K562 (cell line): ENCODE results near the gene LRP3.
"Not testable (repeated sequence)": the region's sequence is repeated elsewhere in the genome, so short reads cannot be mapped to it uniquely, and the experiment has no call there.

ENCODE experiments used
- ATF1 ChIP-seq, 2 experiments: fragments of 450-650 bp in 1 of 2; IDR thresholded peaks; 2 replicates each; pipeline ENCODE4 v1.6.1; 2016; ENCODE audit warnings: missing compliant biosample characterization in 1 of 2, missing genetic modification characterization in 1 of 2
- CEBPB ChIP-seq: fragments of 450-650 bp; IDR thresholded peaks from 2 replicates; pipeline ENCODE4 v1.6.1; 2016; ENCODE audit warnings: missing genetic modification characterization, missing compliant biosample characterization
- CTCF ChIP-seq, 3 experiments: IDR thresholded peaks in 2 of 3; conservative IDR thresholded peaks in 1 of 3; 2 replicates each; pipeline ENCODE4 v1.5.1; 2011 to 2012; ENCODE audit warnings: low read length in 3 of 3, mild to moderate bottlenecking in 3 of 3, control low read depth in 2 of 3, improper control_type of control experiment in 1 of 3, inconsistent platforms in 1 of 3, low read depth in 1 of 3, mixed read lengths in 1 of 3, moderate library complexity in 1 of 3; ENCODE audit not compliant: insufficient read depth in 2 of 3
- JUND ChIP-seq, 2 experiments: IDR thresholded peaks; 2 replicates in 1 of 2; 3 replicates in 1 of 2; pipeline ENCODE4 v1.6.1; 2011; ENCODE audit warnings: borderline replicate concordance in 2 of 2, low read depth in 2 of 2, low read length in 2 of 2, improper control_type of control experiment in 1 of 2, missing biosample characterization in 1 of 2, missing genetic modification characterization in 1 of 2, missing genetic modification reagents in 1 of 2
- NR1H2 ChIP-seq: sonication (generic); formaldehyde crosslinking; IDR thresholded peaks from 2 replicates; pipeline ENCODE4 v1.4.0; 2020; ENCODE audit warnings: mild to moderate bottlenecking, missing genetic modification reagents
- RAD21 ChIP-seq, 2 experiments: fragments of 250-450 bp in 1 of 2; fragments of 450-650 bp in 1 of 2; sonication (Bioruptor Pico) in 1 of 2; formaldehyde crosslinking in 1 of 2; IDR thresholded peaks in 1 of 2; conservative IDR thresholded peaks in 1 of 2; 2 replicates each; pipeline versions ENCODE4 v1.4.0 to v1.8.0; 2020 to 2022; ENCODE audit warnings: mild to moderate bottlenecking in 2 of 2, moderate library complexity in 1 of 2
- SREBF2 ChIP-seq: sonication (generic); formaldehyde crosslinking; IDR thresholded peaks from 2 replicates; pipeline ENCODE4 v1.4.0; 2020; ENCODE audit warnings: mild to moderate bottlenecking, missing genetic modification reagents
- ZNF140 ChIP-seq: fragments of 250-450 bp; sonication (Bioruptor Pico); IDR thresholded peaks from 2 replicates; pipeline ENCODE4 v1.8.0; 2021; ENCODE audit warnings: moderate library complexity, mild to moderate bottlenecking, inconsistent platforms
- ZNF274 ChIP-seq: IDR thresholded peaks from 2 replicates; pipeline ENCODE4 v1.6.1; 2011; ENCODE audit warnings: low read depth, mild to moderate bottlenecking, low read length, moderate library complexity, borderline replicate concordance
- ZNF445 ChIP-seq: fragments of 250-450 bp; sonication (Bioruptor Pico); IDR thresholded peaks from 2 replicates; pipeline ENCODE4 v1.4.0; 2020; ENCODE audit warnings: low read depth, mild to moderate bottlenecking, moderate library complexity
- ZNF699 ChIP-seq: fragments of 250-450 bp; sonication (Bioruptor Pico); IDR thresholded peaks from 2 replicates; pipeline ENCODE4 v1.8.0; 2021; ENCODE audit warnings: mild to moderate bottlenecking, moderate library complexity; ENCODE audit not compliant: insufficient replicate concordance
- ZNF740 ChIP-seq, 3 experiments: fragments of 200-800 bp in 1 of 3; sonication (Bioruptor generic) in 1 of 3; sonication (generic) in 1 of 3; formaldehyde crosslinking in 1 of 3; IDR thresholded peaks; 2 replicates each; pipeline versions ENCODE4 v1.6.1 to v1.8.0; 2016 to 2022; ENCODE audit warnings: mild to moderate bottlenecking in 2 of 3, missing compliant biosample characterization in 2 of 3, missing genetic modification characterization in 2 of 3, missing genetic modification reagents in 1 of 3

- not testable (repeated sequence) for TF ChIP-seq NR1H2 (CRISPR knock-in tag); CEBPB (tag); ZNF140; ZNF740 (CRISPR knock-in tag; IDR thresholded peaks at IDR 0.05); ZNF740 (tag; IDR thresholded peaks at IDR 0.05); ZNF699 (CRISPR knock-in tag); JUND (IDR thresholded peaks at IDR 0.05; ENCODE audit: borderline replicate concordance, low read depth, low read length); JUND (tag; IDR thresholded peaks at IDR 0.05; ENCODE audit: borderline replicate concordance, low read depth, low read length); RAD21 (CRISPR knock-in tag; conservative IDR thresholded peaks at IDR 0.05 in 1 of 2, IDR thresholded peaks at IDR 0.05 in 1 of 2); SREBF2; CTCF (IDR thresholded peaks at IDR 0.05 in 2 of 3, conservative IDR thresholded peaks at IDR 0.05 in 1 of 3; ENCODE audit: insufficient read depth in 2 of 3, low read depth in 1 of 3, low read length in 3 of 3); ATF1 (CRISPR knock-in tag; IDR thresholded peaks at IDR 0.05); ATF1 (tag; IDR thresholded peaks at IDR 0.05); ZNF445 (CRISPR knock-in tag); ZNF274
Observed at GRCh38 chr19:33209850-33210230, 15.7 kb downstream of the LRP3 start.
